Esophagus muscularis mucosa (tissue), 4 donors: ENCODE measurements around the gene TMEM174. TPM values are rescaled to one million over a fixed set of nuclear protein-coding genes. Genes with fewer than 3 reads are reported as not detected.

Source experiments
- DNase-seq: peaks from one replicate; pipeline ENCODE4 v3.0.0-alpha.2; 2017; ENCODE audit errors: extremely low spot score
- H3K27ac ChIP-seq, 4 donors: fragments of 200-600 bp; sonication (generic); replicated peaks in 1 of 4; 1 replicate in 3 of 4; 2 replicates in 1 of 4; pipeline ENCODE4 v1.5.1; 2016 to 2019; ENCODE audit warnings: mild to moderate bottlenecking in 1 of 4
- H3K27me3 ChIP-seq, 4 donors: fragments of 200-600 bp; sonication (generic); one replicate each; pipeline versions ENCODE4 v1.5.1 to v1.6.0; 2016 to 2019
- H3K36me3 ChIP-seq, 4 donors: fragments of 200-600 bp; sonication (generic); one replicate each; pipeline ENCODE4 v1.5.1; 2016 to 2019
- H3K4me1 ChIP-seq, 4 donors: fragments of 200-600 bp; sonication (generic); one replicate each; pipeline ENCODE4 v1.5.1; 2016 to 2019
- H3K4me3 ChIP-seq, 4 donors: fragments of 200-600 bp; sonication (generic); 1 replicate in 2 of 4; 2 replicates in 2 of 4; pipeline ENCODE4 v1.5.1; 2016 to 2019; ENCODE audit warnings: mild to moderate bottlenecking in 4 of 4, moderate library complexity in 1 of 4
- H3K9me3 ChIP-seq, 4 donors: fragments of 200-600 bp; sonication (generic); 1 replicate in 3 of 4; 2 replicates in 1 of 4; pipeline ENCODE4 v1.5.1; 2016 to 2019
- EP300 ChIP-seq: sonication (generic); formaldehyde crosslinking; IDR thresholded peaks from one replicate; pipeline ENCODE4 v1.6.1; 2017; ENCODE audit warnings: antibody characterized with exemption
- POLR2A ChIP-seq: fragments of 450-650 bp; IDR thresholded peaks from one replicate; pipeline ENCODE4 v1.6.1; 2017; ENCODE audit warnings: antibody characterized with exemption, moderate library complexity, mild to moderate bottlenecking, low read depth
- POLR2AphosphoS5 ChIP-seq, 2 donors: sonication (generic); formaldehyde crosslinking; IDR thresholded peaks; one replicate each; pipeline ENCODE4 v1.6.1; 2017; ENCODE audit warnings: antibody characterized with exemption in 2 of 2
- WGBS: methylation state at CpG from one replicate; pipeline ENCODE4 v1.1.5; 2018; 5-methylcytosine and 5-hydroxymethylcytosine counted together
- intact Hi-C: fragments of 100-400 bp; cut with DNase I; formaldehyde crosslinking; loops from one replicate; pipeline ENCODE4 v1.15.1; 2023
- total RNA-seq, 4 donors: library from RNA; depleted of rRNA; stranded (reverse); fragments of >200 nt; gene quantifications; one replicate each; pipeline versions ENCODE4 v1.1.0 to v1.2.1, GENCODE V29; 2016
- TF ChIP-seq, protein P1 (sequence below), 3 experiments: fragments of 200-600 bp in 2 of 3; fragments of 450-650 bp in 1 of 3; sonication (generic) in 2 of 3; IDR thresholded peaks; one replicate each; pipeline ENCODE4 v1.5.1; 2017 to 2019; ENCODE audit warnings: antibody characterized with exemption in 3 of 3, mild to moderate bottlenecking in 2 of 3, moderate library complexity in 1 of 3

The TMEM174 gene, protein sequence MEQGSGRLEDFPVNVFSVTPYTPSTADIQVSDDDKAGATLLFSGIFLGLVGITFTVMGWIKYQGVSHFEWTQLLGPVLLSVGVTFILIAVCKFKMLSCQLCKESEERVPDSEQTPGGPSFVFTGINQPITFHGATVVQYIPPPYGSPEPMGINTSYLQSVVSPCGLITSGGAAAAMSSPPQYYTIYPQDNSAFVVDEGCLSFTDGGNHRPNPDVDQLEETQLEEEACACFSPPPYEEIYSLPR
- not detected for total RNA-seq

GRCh38 chr5:73172951-73173350, at the start of gene TMEM174:
TSS of gene TMEM174 (plus strand) at chr5:73173193. CDS start at chr5:73173244, 51 bp downstream.
- no peak within 1 kb of the TSS for H3K27ac ChIP-seq

GRCh38 chr5:73125289-73125688, 47.7 kb upstream of the TMEM174 start:
- TF ChIP-seq POLR2AphosphoS5 (IDR thresholded peaks at IDR 0.05) (no peak), POLR2A (no peak), EP300 (no peak)
- TF ChIP-seq, protein P1, sequence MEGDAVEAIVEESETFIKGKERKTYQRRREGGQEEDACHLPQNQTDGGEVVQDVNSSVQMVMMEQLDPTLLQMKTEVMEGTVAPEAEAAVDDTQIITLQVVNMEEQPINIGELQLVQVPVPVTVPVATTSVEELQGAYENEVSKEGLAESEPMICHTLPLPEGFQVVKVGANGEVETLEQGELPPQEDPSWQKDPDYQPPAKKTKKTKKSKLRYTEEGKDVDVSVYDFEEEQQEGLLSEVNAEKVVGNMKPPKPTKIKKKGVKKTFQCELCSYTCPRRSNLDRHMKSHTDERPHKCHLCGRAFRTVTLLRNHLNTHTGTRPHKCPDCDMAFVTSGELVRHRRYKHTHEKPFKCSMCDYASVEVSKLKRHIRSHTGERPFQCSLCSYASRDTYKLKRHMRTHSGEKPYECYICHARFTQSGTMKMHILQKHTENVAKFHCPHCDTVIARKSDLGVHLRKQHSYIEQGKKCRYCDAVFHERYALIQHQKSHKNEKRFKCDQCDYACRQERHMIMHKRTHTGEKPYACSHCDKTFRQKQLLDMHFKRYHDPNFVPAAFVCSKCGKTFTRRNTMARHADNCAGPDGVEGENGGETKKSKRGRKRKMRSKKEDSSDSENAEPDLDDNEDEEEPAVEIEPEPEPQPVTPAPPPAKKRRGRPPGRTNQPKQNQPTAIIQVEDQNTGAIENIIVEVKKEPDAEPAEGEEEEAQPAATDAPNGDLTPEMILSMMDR (IDR thresholded peaks at IDR 0.05) = no peak
- H3K4me3 ChIP-seq = no peak overlapping the region
- peak; percentile 39 for DNase-seq
- H3K4me1 ChIP-seq = peaks cover under 1 to 8% (median 8%) of the 10 kb centered on the region in 4 donors
- intact Hi-C loops = no loop called here
- 86% methylated on average over 4 of the region's 4 CpGs for WGBS
- no peak overlapping the region for H3K27ac ChIP-seq
- no peaks in the 10 kb centered on the region for H3K36me3 ChIP-seq
- H3K27me3 ChIP-seq = peaks cover 0 to 55% (median 5%) of the 10 kb centered on the region in 4 donors
- H3K9me3 ChIP-seq = no peaks in the 10 kb centered on the region

More at GRCh38 chr5:73172951-73173350, at the start of gene TMEM174:
- no peak within 1 kb of the TSS for H3K4me3 ChIP-seq
- TF ChIP-seq EP300 (no peak), POLR2A (no peak), POLR2AphosphoS5 (IDR thresholded peaks at IDR 0.05) (no peak)
- TF ChIP-seq, protein P1 (IDR thresholded peaks at IDR 0.05) = no peak
- DNase-seq = no peak
- no peaks in the 10 kb centered on the region for H3K36me3 ChIP-seq
- H3K4me1 ChIP-seq = no peaks in the 10 kb centered on the region
- H3K9me3 ChIP-seq = peaks cover 0 to 3% (median 0%) of the 10 kb centered on the region in 4 donors
- peaks cover 0 to 21% (median 0%) of the 10 kb centered on the region in 4 donors for H3K27me3 ChIP-seq
- 100% methylated on average over 5 of the region's 5 CpGs for WGBS
- intact Hi-C loops = no loop called here

GRCh38 chr5:73126381-73126780, 46.6 kb upstream of the TMEM174 start:
- no peak for TF ChIP-seq POLR2A
- TF ChIP-seq, protein P1 (IDR thresholded peaks at IDR 0.05) = no peak
- TF ChIP-seq EP300 = no peak
- no peak for TF ChIP-seq POLR2AphosphoS5 (IDR thresholded peaks at IDR 0.05)
- Histone ChIP-seq H3K9me3 (no peaks in the 10 kb centered on the region), H3K36me3 (no peaks in the 10 kb centered on the region), H3K4me1 (no peaks in the 10 kb centered on the region), H3K27ac (no peak overlapping the region), H3K4me3 (no peak overlapping the region), H3K27me3 (peaks cover 0 to 44% (median 5%) of the 10 kb centered on the region in 4 donors)
- intact Hi-C loops = no loop called here
- 89% methylated on average over 4 of the region's 4 CpGs for WGBS
- DNase-seq = no peak

DNA sequence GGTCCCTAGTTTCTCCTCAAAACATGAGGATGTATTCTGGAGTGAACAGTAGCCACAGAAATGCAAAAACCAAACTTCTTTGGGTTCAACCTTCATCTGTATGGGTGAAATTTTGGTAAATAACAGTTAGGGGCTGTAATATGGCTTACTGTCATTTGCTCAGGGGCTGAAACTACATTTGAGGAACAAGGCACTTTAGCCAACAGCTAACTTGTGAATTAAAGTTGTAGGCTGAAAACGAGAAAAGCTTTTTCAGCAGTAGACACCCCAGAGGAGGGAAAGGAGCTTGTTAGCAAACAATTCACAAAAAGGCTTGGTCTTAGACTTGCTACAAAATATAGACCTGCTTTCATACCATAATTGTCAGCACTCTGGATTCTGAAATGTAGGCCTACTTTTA, 46.0 kb upstream of the TMEM174 start:
- no peak overlapping the region for H3K4me3 ChIP-seq
- no peaks in the 10 kb centered on the region for H3K4me1 ChIP-seq
- no peak for DNase-seq
- no peaks in the 10 kb centered on the region for H3K9me3 ChIP-seq
- intact Hi-C loops = no loop called here
- TF ChIP-seq POLR2A (no peak), EP300 (no peak), POLR2AphosphoS5 (IDR thresholded peaks at IDR 0.05) (no peak)
- TF ChIP-seq, protein P1 (IDR thresholded peaks at IDR 0.05) = no peak
- H3K36me3 ChIP-seq = no peaks in the 10 kb centered on the region
- peaks cover 0 to 38% (median 3%) of the 10 kb centered on the region in 4 donors for H3K27me3 ChIP-seq
- H3K27ac ChIP-seq = no peak overlapping the region
- 79% methylated on average over 1 of the region's 1 CpG for WGBS
